ENCODE data around the gene TPP1. TPM values are rescaled to one million over a fixed set of nuclear protein-coding genes. Genes with fewer than 3 reads are reported as not detected.

TPP1 gene
- 10 to 100 TPM; 18.6 to 20.9 TPM for polyA plus RNA-seq

- H3K27ac ChIP-seq (ENCODE audit: low read depth in 2 of 2, low read length in 1 of 2) = peak within 1 kb of the TSS; percentile 77 to 84
- H3K9me3 ChIP-seq (ENCODE audit: control insufficient read depth in 2 of 2, insufficient read depth in 1 of 2, low read depth in 1 of 2, low read length in 1 of 2) = no peaks in the 10 kb centered on the region
- peak within 1 kb of the TSS; percentile 66 to 78 for H3K4me3 ChIP-seq (ENCODE audit: low read depth in 1 of 2, low read length in 2 of 2)
- no peaks in the 10 kb centered on the region for H3K27me3 ChIP-seq (ENCODE audit: control insufficient read depth in 1 of 2, insufficient read depth in 2 of 2, low read length in 2 of 2)
- peaks cover 2 to 10% of the 10 kb centered on the region in 2 donors for H3K4me1 ChIP-seq (ENCODE audit: control insufficient read depth in 2 of 2, insufficient read depth in 2 of 2, low read length in 1 of 2)
- WGBS, 2 donors = 0 to 1% methylated on average over 16 of the region's 16 CpGs
- peaks cover 0 to 16% of the 10 kb centered on the region in 2 donors for H3K36me3 ChIP-seq (ENCODE audit: control insufficient read depth in 2 of 2, insufficient read depth in 2 of 2, low read length in 1 of 2)
These were observed at the start of gene TPP1 for GRCh38 chr11:6619004-6619745. TSS of gene TPP1 (minus strand) at chr11:6619422. CDS start at chr11:6619400, 22 bp downstream.

GRCh38 chr11:6667733-6668374 is 48.6 kb upstream of the TPP1 start:
- 68 to 69% methylated on average over 3 of the region's 3 CpGs for WGBS, 2 donors
- Histone ChIP-seq H3K9me3 (ENCODE audit: control insufficient read depth in 2 of 2, insufficient read depth in 1 of 2, low read depth in 1 of 2, low read length in 1 of 2) (no peaks in the 10 kb centered on the region), H3K4me1 (ENCODE audit: control insufficient read depth in 2 of 2, insufficient read depth in 2 of 2, low read length in 1 of 2) (no peaks in the 10 kb centered on the region), H3K4me3 (ENCODE audit: low read depth in 1 of 2, low read length in 2 of 2) (no peak overlapping the region), H3K27ac (ENCODE audit: low read depth in 2 of 2, low read length in 1 of 2) (no peak overlapping the region), H3K36me3 (ENCODE audit: control insufficient read depth in 2 of 2, insufficient read depth in 2 of 2, low read length in 1 of 2) (no peaks in the 10 kb centered on the region), H3K27me3 (ENCODE audit: control insufficient read depth in 1 of 2, insufficient read depth in 2 of 2, low read length in 2 of 2) (no peaks in the 10 kb centered on the region)

DNA sequence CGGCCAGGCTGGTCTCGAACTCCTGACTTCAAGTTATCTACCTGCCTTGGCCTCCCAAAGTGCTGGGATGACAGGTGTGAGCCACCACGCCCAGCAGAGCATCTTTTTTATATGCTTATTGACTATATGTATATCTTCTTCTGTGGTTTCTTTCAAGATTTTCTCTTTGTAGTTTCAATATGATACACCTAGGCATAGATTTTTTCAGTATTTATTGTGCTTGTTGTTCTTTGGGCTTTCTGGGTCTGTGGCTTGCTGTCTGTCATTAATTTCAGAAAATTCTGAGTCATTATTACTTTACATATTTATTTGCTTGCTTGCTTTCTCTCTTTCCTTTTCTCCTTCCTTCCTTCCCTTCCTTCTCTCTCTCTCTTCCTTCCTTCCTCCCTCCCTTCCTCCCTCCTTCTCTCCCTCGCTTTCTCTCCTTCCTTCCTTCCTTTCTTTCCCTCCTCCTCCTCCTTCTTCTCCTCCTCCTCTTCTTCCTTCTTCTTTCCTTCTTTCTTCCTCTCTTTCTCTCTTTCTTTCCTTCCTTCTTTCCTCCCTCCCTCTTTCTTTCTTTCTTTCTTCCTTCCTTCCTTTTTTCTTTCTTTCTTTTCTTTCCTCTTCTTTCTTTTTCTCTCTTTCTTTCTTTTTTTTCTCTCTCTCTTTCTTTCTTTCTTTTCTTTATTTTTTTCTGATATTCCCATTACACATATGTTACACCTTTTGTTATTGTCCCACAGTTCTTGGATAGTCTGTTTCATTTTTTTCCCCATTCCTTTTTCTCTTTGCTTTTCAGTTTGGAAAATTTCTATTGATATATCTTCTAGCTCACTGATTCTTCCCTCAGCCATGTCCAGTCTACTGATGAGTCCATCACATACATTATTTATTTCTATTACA is 47.3 kb upstream of the TPP1 start:
- Histone ChIP-seq H3K36me3 (ENCODE audit: control insufficient read depth in 2 of 2, insufficient read depth in 2 of 2, low read length in 1 of 2) (no peaks in the 10 kb centered on the region), H3K9me3 (ENCODE audit: control insufficient read depth in 2 of 2, insufficient read depth in 1 of 2, low read depth in 1 of 2, low read length in 1 of 2) (no peaks in the 10 kb centered on the region), H3K27me3 (ENCODE audit: control insufficient read depth in 1 of 2, insufficient read depth in 2 of 2, low read length in 2 of 2) (no peaks in the 10 kb centered on the region), H3K27ac (ENCODE audit: low read depth in 2 of 2, low read length in 1 of 2) (no peak overlapping the region), H3K4me1 (ENCODE audit: control insufficient read depth in 2 of 2, insufficient read depth in 2 of 2, low read length in 1 of 2) (no peaks in the 10 kb centered on the region), H3K4me3 (ENCODE audit: low read depth in 1 of 2, low read length in 2 of 2) (no peak overlapping the region)
- WGBS, 2 donors = 86 to 91% methylated on average over 4 of the region's 4 CpGs

- Histone ChIP-seq H3K9me3 (ENCODE audit: control insufficient read depth in 2 of 2, insufficient read depth in 1 of 2, low read depth in 1 of 2, low read length in 1 of 2) (no peaks in the 10 kb centered on the region), H3K4me3 (ENCODE audit: low read depth in 1 of 2, low read length in 2 of 2) (no peak overlapping the region), H3K36me3 (ENCODE audit: control insufficient read depth in 2 of 2, insufficient read depth in 2 of 2, low read length in 1 of 2) (no peaks in the 10 kb centered on the region), H3K4me1 (ENCODE audit: control insufficient read depth in 2 of 2, insufficient read depth in 2 of 2, low read length in 1 of 2) (no peaks in the 10 kb centered on the region), H3K27me3 (ENCODE audit: control insufficient read depth in 1 of 2, insufficient read depth in 2 of 2, low read length in 2 of 2) (no peaks in the 10 kb centered on the region), H3K27ac (ENCODE audit: low read depth in 2 of 2, low read length in 1 of 2) (no peak overlapping the region)
- 0 to 5% methylated on average over 1 of the region's 1 CpG for WGBS, 2 donors
These were observed 45.3 kb upstream of the TPP1 start for GRCh38 chr11:6664551-6664950.

- 60 to 62% methylated on average over 3 of the region's 3 CpGs for WGBS, 2 donors
- Histone ChIP-seq H3K27me3 (ENCODE audit: control insufficient read depth in 1 of 2, insufficient read depth in 2 of 2, low read length in 2 of 2) (no peaks in the 10 kb centered on the region), H3K36me3 (ENCODE audit: control insufficient read depth in 2 of 2, insufficient read depth in 2 of 2, low read length in 1 of 2) (no peaks in the 10 kb centered on the region), H3K4me1 (ENCODE audit: control insufficient read depth in 2 of 2, insufficient read depth in 2 of 2, low read length in 1 of 2) (no peaks in the 10 kb centered on the region), H3K4me3 (ENCODE audit: low read depth in 1 of 2, low read length in 2 of 2) (no peak overlapping the region), H3K9me3 (ENCODE audit: control insufficient read depth in 2 of 2, insufficient read depth in 1 of 2, low read depth in 1 of 2, low read length in 1 of 2) (no peaks in the 10 kb centered on the region), H3K27ac (ENCODE audit: low read depth in 2 of 2, low read length in 1 of 2) (no peak overlapping the region)
These were observed 44.7 kb upstream of the TPP1 start for GRCh38 chr11:6663794-6664469.

DNA sequence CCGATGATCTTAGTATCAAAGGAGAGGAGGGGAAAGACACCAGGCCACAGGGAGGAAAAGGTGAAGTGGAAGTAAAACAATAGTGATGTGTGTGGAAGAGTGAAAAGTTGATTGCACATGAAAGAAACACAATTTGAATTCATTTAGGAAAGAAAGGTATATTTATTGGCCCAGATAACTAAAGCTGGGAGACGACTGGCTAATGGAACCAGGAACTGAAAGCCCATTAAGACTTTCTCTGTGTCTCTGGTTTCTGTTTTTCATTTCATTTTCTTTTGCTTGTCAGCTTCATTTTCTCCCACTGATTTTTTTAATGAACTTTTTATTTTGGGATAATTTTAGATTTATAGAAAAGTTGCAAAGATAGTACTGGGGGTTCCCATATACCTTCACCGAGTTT is 41.5 kb upstream of the TPP1 start:
- no peak overlapping the region for H3K4me3 ChIP-seq (ENCODE audit: low read depth in 1 of 2, low read length in 2 of 2)
- 76 to 86% methylated on average over 3 of the region's 3 CpGs for WGBS, 2 donors
- H3K27me3 ChIP-seq (ENCODE audit: control insufficient read depth in 1 of 2, insufficient read depth in 2 of 2, low read length in 2 of 2) = no peaks in the 10 kb centered on the region
- H3K36me3 ChIP-seq (ENCODE audit: control insufficient read depth in 2 of 2, insufficient read depth in 2 of 2, low read length in 1 of 2) = no peaks in the 10 kb centered on the region
- no peak overlapping the region for H3K27ac ChIP-seq (ENCODE audit: low read depth in 2 of 2, low read length in 1 of 2)
- H3K4me1 ChIP-seq (ENCODE audit: control insufficient read depth in 2 of 2, insufficient read depth in 2 of 2, low read length in 1 of 2) = no peaks in the 10 kb centered on the region
- no peaks in the 10 kb centered on the region for H3K9me3 ChIP-seq (ENCODE audit: control insufficient read depth in 2 of 2, insufficient read depth in 1 of 2, low read depth in 1 of 2, low read length in 1 of 2)

- peaks cover 0 to 2% of the 10 kb centered on the region in 2 donors for H3K4me1 ChIP-seq (ENCODE audit: control insufficient read depth in 2 of 2, insufficient read depth in 2 of 2, low read length in 1 of 2)
- no peak overlapping the region for H3K4me3 ChIP-seq (ENCODE audit: low read depth in 1 of 2, low read length in 2 of 2)
- H3K9me3 ChIP-seq (ENCODE audit: control insufficient read depth in 2 of 2, insufficient read depth in 1 of 2, low read depth in 1 of 2, low read length in 1 of 2) = no peaks in the 10 kb centered on the region
- no peaks in the 10 kb centered on the region for H3K36me3 ChIP-seq (ENCODE audit: control insufficient read depth in 2 of 2, insufficient read depth in 2 of 2, low read length in 1 of 2)
- H3K27ac ChIP-seq (ENCODE audit: low read depth in 2 of 2, low read length in 1 of 2) = no peak overlapping the region
- no peaks in the 10 kb centered on the region for H3K27me3 ChIP-seq (ENCODE audit: control insufficient read depth in 1 of 2, insufficient read depth in 2 of 2, low read length in 2 of 2)
These were observed 39.4 kb upstream of the TPP1 start for GRCh38 chr11:6658647-6659046.

DNA sequence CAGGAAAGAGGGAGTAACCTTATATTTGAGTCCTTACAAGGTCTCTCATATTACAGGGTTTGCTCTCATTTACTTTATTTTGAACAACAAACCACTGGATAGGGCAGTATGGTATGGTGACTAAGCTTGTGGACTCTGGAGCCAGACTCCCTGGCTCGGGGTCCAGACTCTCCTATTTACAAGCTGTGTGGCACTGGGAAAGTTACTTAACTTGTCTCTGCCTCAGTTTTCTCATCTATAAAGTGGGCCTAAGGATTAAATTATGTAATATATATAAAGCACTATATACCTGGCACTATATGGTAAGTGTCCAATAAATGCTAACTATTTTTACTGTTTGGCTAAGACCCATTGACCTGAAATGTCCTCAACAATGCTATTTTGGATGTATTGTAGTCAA is 38.1 kb upstream of the TPP1 start:
- H3K27me3 ChIP-seq (ENCODE audit: control insufficient read depth in 1 of 2, insufficient read depth in 2 of 2, low read length in 2 of 2) = no peaks in the 10 kb centered on the region
- H3K9me3 ChIP-seq (ENCODE audit: control insufficient read depth in 2 of 2, insufficient read depth in 1 of 2, low read depth in 1 of 2, low read length in 1 of 2) = no peaks in the 10 kb centered on the region
- H3K36me3 ChIP-seq (ENCODE audit: control insufficient read depth in 2 of 2, insufficient read depth in 2 of 2, low read length in 1 of 2) = no peaks in the 10 kb centered on the region
- H3K4me3 ChIP-seq (ENCODE audit: low read depth in 1 of 2, low read length in 2 of 2) = no peak overlapping the region
- no peak overlapping the region for H3K27ac ChIP-seq (ENCODE audit: low read depth in 2 of 2, low read length in 1 of 2)
- 52 to 64% methylated on average over 1 of the region's 1 CpG for WGBS, 2 donors
- H3K4me1 ChIP-seq (ENCODE audit: control insufficient read depth in 2 of 2, insufficient read depth in 2 of 2, low read length in 1 of 2) = peaks cover 0 to 2% of the 10 kb centered on the region in 2 donors

DNA sequence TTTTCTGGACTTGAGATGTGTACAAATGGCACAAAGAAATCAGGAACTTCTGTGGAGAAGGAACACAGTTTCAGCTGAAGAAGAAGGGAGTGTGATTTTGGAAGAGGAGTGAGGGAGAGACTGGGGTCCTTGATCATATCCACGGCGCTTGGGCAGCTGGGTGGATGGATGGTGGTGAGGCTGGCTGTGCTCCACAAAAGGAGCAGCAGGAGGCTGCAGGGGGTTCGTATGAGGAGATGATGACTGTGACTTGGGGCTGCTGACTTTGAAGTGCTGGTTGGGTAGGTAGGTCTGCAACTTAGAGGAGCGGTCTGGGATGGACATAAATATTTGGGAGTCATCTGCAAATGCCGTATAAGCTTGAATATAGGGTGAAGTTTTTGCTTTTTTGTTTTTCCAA is 37.7 kb upstream of the TPP1 start:
- H3K4me1 ChIP-seq (ENCODE audit: control insufficient read depth in 2 of 2, insufficient read depth in 2 of 2, low read length in 1 of 2) = peaks cover 0 to 2% of the 10 kb centered on the region in 2 donors
- no peak overlapping the region for H3K27ac ChIP-seq (ENCODE audit: low read depth in 2 of 2, low read length in 1 of 2)
- H3K27me3 ChIP-seq (ENCODE audit: control insufficient read depth in 1 of 2, insufficient read depth in 2 of 2, low read length in 2 of 2) = no peaks in the 10 kb centered on the region
- no peak overlapping the region for H3K4me3 ChIP-seq (ENCODE audit: low read depth in 1 of 2, low read length in 2 of 2)
- H3K36me3 ChIP-seq (ENCODE audit: control insufficient read depth in 2 of 2, insufficient read depth in 2 of 2, low read length in 1 of 2) = no peaks in the 10 kb centered on the region
- no peaks in the 10 kb centered on the region for H3K9me3 ChIP-seq (ENCODE audit: control insufficient read depth in 2 of 2, insufficient read depth in 1 of 2, low read depth in 1 of 2, low read length in 1 of 2)
- 71% methylated on average over 5 of the region's 5 CpGs for WGBS, 2 donors

All from esophagus (tissue), 2 donors.